Neural cell (in vitro differentiated cells): ENCODE data around the gene TBCEL. TPM values are rescaled to one million over a fixed set of nuclear protein-coding genes. Genes with fewer than 3 reads are reported as not detected.

Experiments used
- H2AFZ ChIP-seq: fragments of 200-600, 300-800 bp; sonication (generic), shearing (Covaris generic); 2 replicates; pipeline ENCODE4 v1.6.0; 2014; ENCODE audit warnings: low read depth, mild to moderate bottlenecking, antibody characterized with exemption, low read length, moderate library complexity
- H3F3A ChIP-seq: fragments of 200-600 bp; shearing (Covaris generic); 2 replicates; pipeline ENCODE4 v1.6.1; 2016; ENCODE audit warnings: mild to moderate bottlenecking, moderate library complexity, mixed read lengths, antibody characterized with exemption, low read length; ENCODE audit not compliant: insufficient read depth, poor library complexity, severe bottlenecking
- H3K27ac ChIP-seq: fragments of 200-600, 300-800 bp; sonication (generic), shearing (Covaris generic); 2 replicates; pipeline ENCODE4 v1.5.1; 2014; ENCODE audit warnings: mild to moderate bottlenecking, low read length, moderate library complexity
- H3K27me3 ChIP-seq: fragments of 300-800, 200-600 bp; sonication (generic), shearing (Covaris generic); 2 replicates; pipeline ENCODE4 v1.6.0; 2014; ENCODE audit warnings: mild to moderate bottlenecking, low read depth, low read length, moderate library complexity; ENCODE audit not compliant: insufficient read depth
- H3K36me3 ChIP-seq: fragments of 300-800, 200-600 bp; sonication (generic), shearing (Covaris generic); 2 replicates; pipeline ENCODE4 v1.5.1; 2014; ENCODE audit warnings: mild to moderate bottlenecking, antibody characterized with exemption, low read length, moderate library complexity; ENCODE audit not compliant: insufficient read depth
- H3K4me2 ChIP-seq: fragments of 300-800, 200-600 bp; sonication (generic), shearing (Covaris generic); 2 replicates; pipeline ENCODE4 v1.6.0; 2014; ENCODE audit warnings: mild to moderate bottlenecking, low read length
- H3K4me3 ChIP-seq: fragments of 300-800, 200-600 bp; sonication (generic), shearing (Covaris generic); 2 replicates; pipeline ENCODE4 v1.5.1; 2014; ENCODE audit warnings: mild to moderate bottlenecking, low read length, moderate library complexity
- H3K79me2 ChIP-seq: fragments of 200-600 bp; shearing (Covaris generic); replicated peaks from 2 replicates; pipeline ENCODE4 v1.6.0; 2014; ENCODE audit warnings: mild to moderate bottlenecking, low read length, moderate library complexity; ENCODE audit not compliant: insufficient read depth
- H3K9ac ChIP-seq: fragments of 300-800, 200-600 bp; sonication (generic), shearing (Covaris generic); 2 replicates; pipeline ENCODE4 v1.6.1; 2016; ENCODE audit warnings: mild to moderate bottlenecking, low read length, mixed read lengths
- H3K9me2 ChIP-seq: fragments of 200-600 bp; shearing (Covaris generic); 2 replicates; pipeline ENCODE4 v1.6.1; 2016; ENCODE audit warnings: mild to moderate bottlenecking, low read length, mixed read lengths; ENCODE audit not compliant: insufficient read depth
- H3K9me3 ChIP-seq: fragments of 200-600, 300-800 bp; sonication (generic), shearing (Covaris generic); 2 replicates; pipeline ENCODE4 v1.6.1; 2016; ENCODE audit warnings: mild to moderate bottlenecking, mixed run types, low read length, moderate library complexity, mixed read lengths
- H4K20me1 ChIP-seq: fragments of 200-600 bp; shearing (Covaris generic); 2 replicates; pipeline ENCODE4 v1.6.1; 2016; ENCODE audit warnings: mild to moderate bottlenecking, mixed run types; ENCODE audit not compliant: insufficient read depth
- EP300 ChIP-seq: fragments of 450-650 bp; conservative IDR thresholded peaks from 2 replicates; pipeline ENCODE4 v1.6.1; 2014; ENCODE audit warnings: antibody characterized with exemption, mild to moderate bottlenecking, moderate library complexity; ENCODE audit not compliant: poor library complexity, severe bottlenecking
- EZH2 ChIP-seq: fragments of 200-600, 300-800 bp; shearing (Covaris generic), sonication (generic); IDR thresholded peaks from 2 replicates; pipeline ENCODE4 v1.6.1; 2014; ENCODE audit warnings: antibody characterized with exemption, low read length, borderline replicate concordance, mild to moderate bottlenecking; ENCODE audit not compliant: insufficient read depth, poor library complexity, severe bottlenecking
- MXI1 ChIP-seq: fragments of 450-650 bp; conservative IDR thresholded peaks from 2 replicates; pipeline ENCODE4 v1.6.1; 2014; ENCODE audit warnings: antibody characterized with exemption, mild to moderate bottlenecking; ENCODE audit not compliant: poor library complexity, severe bottlenecking
- POLR2AphosphoS5 ChIP-seq: IDR thresholded peaks from 2 replicates; pipeline ENCODE4 v1.6.1; 2012
- RAD21 ChIP-seq: fragments of 450-650 bp; conservative IDR thresholded peaks from 2 replicates; pipeline ENCODE4 v1.6.1; 2014; ENCODE audit warnings: antibody characterized with exemption, mild to moderate bottlenecking, moderate library complexity
- SMC3 ChIP-seq: fragments of 450-650 bp; conservative IDR thresholded peaks from 2 replicates; pipeline ENCODE4 v1.6.1; 2014; ENCODE audit warnings: antibody characterized with exemption, mild to moderate bottlenecking, moderate library complexity; ENCODE audit not compliant: poor library complexity
- TAF1 ChIP-seq: IDR thresholded peaks from 2 replicates; pipeline ENCODE4 v1.6.1; 2012; ENCODE audit warnings: low read depth
- polyA plus RNA-seq: library from polyadenylated mRNA; depleted of rRNA; stranded (reverse); fragments of >200 nt; gene quantifications from 2 replicates; pipeline ENCODE4 v1.2.3, GENCODE V29; 2014
- TF ChIP-seq, protein P1 (sequence below): fragments of 450-650 bp; IDR thresholded peaks from 2 replicates; pipeline ENCODE4 v1.5.1; 2014; ENCODE audit warnings: antibody characterized with exemption, mild to moderate bottlenecking, moderate library complexity; ENCODE audit not compliant: poor library complexity, severe bottlenecking
- TF ChIP-seq, protein P2 (sequence below): IDR thresholded peaks from 2 replicates; pipeline ENCODE4 v1.6.1; 2012; ENCODE audit warnings: borderline replicate concordance

The TBCEL gene
- polyA plus RNA-seq, 1 donor from 2014 or later: 13.5 TPM

- no peak overlapping the region for H3K27ac ChIP-seq
- TF ChIP-seq EP300: no peak
- TF ChIP-seq, protein P1, sequence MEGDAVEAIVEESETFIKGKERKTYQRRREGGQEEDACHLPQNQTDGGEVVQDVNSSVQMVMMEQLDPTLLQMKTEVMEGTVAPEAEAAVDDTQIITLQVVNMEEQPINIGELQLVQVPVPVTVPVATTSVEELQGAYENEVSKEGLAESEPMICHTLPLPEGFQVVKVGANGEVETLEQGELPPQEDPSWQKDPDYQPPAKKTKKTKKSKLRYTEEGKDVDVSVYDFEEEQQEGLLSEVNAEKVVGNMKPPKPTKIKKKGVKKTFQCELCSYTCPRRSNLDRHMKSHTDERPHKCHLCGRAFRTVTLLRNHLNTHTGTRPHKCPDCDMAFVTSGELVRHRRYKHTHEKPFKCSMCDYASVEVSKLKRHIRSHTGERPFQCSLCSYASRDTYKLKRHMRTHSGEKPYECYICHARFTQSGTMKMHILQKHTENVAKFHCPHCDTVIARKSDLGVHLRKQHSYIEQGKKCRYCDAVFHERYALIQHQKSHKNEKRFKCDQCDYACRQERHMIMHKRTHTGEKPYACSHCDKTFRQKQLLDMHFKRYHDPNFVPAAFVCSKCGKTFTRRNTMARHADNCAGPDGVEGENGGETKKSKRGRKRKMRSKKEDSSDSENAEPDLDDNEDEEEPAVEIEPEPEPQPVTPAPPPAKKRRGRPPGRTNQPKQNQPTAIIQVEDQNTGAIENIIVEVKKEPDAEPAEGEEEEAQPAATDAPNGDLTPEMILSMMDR: no peak
- no peak for TF ChIP-seq MXI1
- no peak overlapping the region for H2AFZ ChIP-seq
- H3K36me3 ChIP-seq: no peaks in the 10 kb centered on the region
- H3F3A ChIP-seq: no peaks in the 10 kb centered on the region
- no peak overlapping the region for H3K4me3 ChIP-seq
- H3K27me3 ChIP-seq: no peaks in the 10 kb centered on the region
- no peak overlapping the region for H3K9ac ChIP-seq
- H3K4me2 ChIP-seq: no peak overlapping the region
- H4K20me1 ChIP-seq: no peaks in the 10 kb centered on the region
- no peaks in the 10 kb centered on the region for H3K9me3 ChIP-seq
- no peaks in the 10 kb centered on the region for H3K79me2 ChIP-seq
- no peaks in the 10 kb centered on the region for H3K9me2 ChIP-seq
Observed at GRCh38 chr11:121008551-121008950, 15.4 kb upstream of the TBCEL start.

GRCh38 chr11:121012091-121012490 lies 11.8 kb upstream of the TBCEL start:
- Histone ChIP-seq H3K4me2 (no peak overlapping the region), H2AFZ (no peak overlapping the region), H3K27ac (no peak overlapping the region), H3K79me2 (no peaks in the 10 kb centered on the region), H3K36me3 (no peaks in the 10 kb centered on the region), H3K9ac (no peak overlapping the region), H3K9me3 (no peaks in the 10 kb centered on the region), H3F3A (no peaks in the 10 kb centered on the region), H3K27me3 (no peaks in the 10 kb centered on the region), H3K9me2 (no peaks in the 10 kb centered on the region), H3K4me3 (no peak overlapping the region), H4K20me1 (no peaks in the 10 kb centered on the region)
- no peak for TF ChIP-seq POLR2AphosphoS5
- TF ChIP-seq SMC3: no peak
- TF ChIP-seq EP300: no peak
- TF ChIP-seq MXI1: no peak
- TF ChIP-seq TAF1: no peak
- TF ChIP-seq RAD21: no peak
- TF ChIP-seq EZH2: no peak
- TF ChIP-seq, protein P1: no peak
- TF ChIP-seq, protein P2, sequence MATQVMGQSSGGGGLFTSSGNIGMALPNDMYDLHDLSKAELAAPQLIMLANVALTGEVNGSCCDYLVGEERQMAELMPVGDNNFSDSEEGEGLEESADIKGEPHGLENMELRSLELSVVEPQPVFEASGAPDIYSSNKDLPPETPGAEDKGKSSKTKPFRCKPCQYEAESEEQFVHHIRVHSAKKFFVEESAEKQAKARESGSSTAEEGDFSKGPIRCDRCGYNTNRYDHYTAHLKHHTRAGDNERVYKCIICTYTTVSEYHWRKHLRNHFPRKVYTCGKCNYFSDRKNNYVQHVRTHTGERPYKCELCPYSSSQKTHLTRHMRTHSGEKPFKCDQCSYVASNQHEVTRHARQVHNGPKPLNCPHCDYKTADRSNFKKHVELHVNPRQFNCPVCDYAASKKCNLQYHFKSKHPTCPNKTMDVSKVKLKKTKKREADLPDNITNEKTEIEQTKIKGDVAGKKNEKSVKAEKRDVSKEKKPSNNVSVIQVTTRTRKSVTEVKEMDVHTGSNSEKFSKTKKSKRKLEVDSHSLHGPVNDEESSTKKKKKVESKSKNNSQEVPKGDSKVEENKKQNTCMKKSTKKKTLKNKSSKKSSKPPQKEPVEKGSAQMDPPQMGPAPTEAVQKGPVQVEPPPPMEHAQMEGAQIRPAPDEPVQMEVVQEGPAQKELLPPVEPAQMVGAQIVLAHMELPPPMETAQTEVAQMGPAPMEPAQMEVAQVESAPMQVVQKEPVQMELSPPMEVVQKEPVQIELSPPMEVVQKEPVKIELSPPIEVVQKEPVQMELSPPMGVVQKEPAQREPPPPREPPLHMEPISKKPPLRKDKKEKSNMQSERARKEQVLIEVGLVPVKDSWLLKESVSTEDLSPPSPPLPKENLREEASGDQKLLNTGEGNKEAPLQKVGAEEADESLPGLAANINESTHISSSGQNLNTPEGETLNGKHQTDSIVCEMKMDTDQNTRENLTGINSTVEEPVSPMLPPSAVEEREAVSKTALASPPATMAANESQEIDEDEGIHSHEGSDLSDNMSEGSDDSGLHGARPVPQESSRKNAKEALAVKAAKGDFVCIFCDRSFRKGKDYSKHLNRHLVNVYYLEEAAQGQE: no peak
